OCI-LY7 (cell line): ENCODE measurements around the gene COX17. TPM values are rescaled to one million over a fixed set of nuclear protein-coding genes. Genes with fewer than 3 reads are reported as not detected.

Experiments
- BruUV-seq: library from RNA; stranded (reverse); fragments of 400-500 nt; replicated peaks from 2 replicates; lab custom pipeline; 2021; lab: Mats Ljungman, UMichigan
- CTCF ChIA-PET: fragments of 300-600 bp; sonication (Branson Sonifier 250); formaldehyde crosslinking; loops from one replicate; lab custom pipeline; 2022; ENCODE audit warnings: antibody characterized with exemption; ENCODE audit not compliant: unreplicated experiment; lab: Charles Lee
- POLR2A ChIA-PET: fragments of 300-600 bp; sonication (Branson Sonifier 250); formaldehyde crosslinking; loops from one replicate; lab custom pipeline; 2022; ENCODE audit warnings: antibody characterized with exemption; lab: Charles Lee
- DNase-seq: peaks from one replicate; pipeline ENCODE4 v3.0.0-alpha.2; 2015; ENCODE audit warnings: low spot score
- H2AFZ ChIP-seq: fragments of 200-600 bp; sonication (generic), shearing (Covaris generic); 2 replicates; pipeline ENCODE4 v1.6.1; 2014; ENCODE audit warnings: mild to moderate bottlenecking, antibody characterized with exemption, low read length, moderate library complexity
- H3K27ac ChIP-seq: fragments of 200-600 bp; sonication (generic); 2 replicates; pipeline ENCODE4 v1.5.1; 2014; ENCODE audit warnings: mixed run types, low read depth, mild to moderate bottlenecking, moderate library complexity, low read length, inconsistent platforms; ENCODE audit not compliant: poor library complexity, severe bottlenecking
- H3K36me3 ChIP-seq: fragments of 200-600 bp; sonication (generic); 2 replicates; pipeline ENCODE4 v1.6.1; 2014; ENCODE audit warnings: mild to moderate bottlenecking, antibody characterized with exemption, low read length, moderate library complexity, mixed read lengths; ENCODE audit not compliant: insufficient read depth
- H3K4me1 ChIP-seq: fragments of 200-600 bp; sonication (generic); 2 replicates; pipeline ENCODE4 v1.5.1; 2014; ENCODE audit warnings: mild to moderate bottlenecking, low read length; ENCODE audit not compliant: insufficient read depth, poor library complexity, severe bottlenecking
- H3K4me2 ChIP-seq: fragments of 200-600 bp; sonication (generic); 2 replicates; pipeline ENCODE4 v1.6.1; 2014; ENCODE audit warnings: mild to moderate bottlenecking, low read length
- H3K4me3 ChIP-seq: fragments of 200-600 bp; sonication (generic); 2 replicates; pipeline ENCODE4 v1.5.1; 2014; ENCODE audit warnings: mild to moderate bottlenecking, low read depth, low read length; ENCODE audit not compliant: poor library complexity, severe bottlenecking
- H3K79me2 ChIP-seq: fragments of 200-600 bp; sonication (generic); 2 replicates; pipeline ENCODE4 v1.6.1; 2016; ENCODE audit warnings: low read depth, mild to moderate bottlenecking, low read length, moderate library complexity, mixed read lengths; ENCODE audit not compliant: insufficient read depth
- H3K9me2 ChIP-seq: fragments of 200-600 bp; sonication (generic); 2 replicates; pipeline ENCODE4 v1.6.1; 2016; ENCODE audit warnings: mild to moderate bottlenecking, low read length, mixed read lengths; ENCODE audit not compliant: insufficient read depth
- H3K9me3 ChIP-seq: fragments of 200-600 bp; sonication (generic); 2 replicates; pipeline ENCODE4 v1.6.1; 2014; ENCODE audit warnings: mild to moderate bottlenecking, mixed run types, low read length, mixed read lengths
- H4K20me1 ChIP-seq: fragments of 200-600 bp; sonication (generic); 2 replicates; pipeline ENCODE4 v1.6.1; 2014; ENCODE audit warnings: mild to moderate bottlenecking, antibody characterized with exemption, low read length, moderate library complexity, mixed read lengths; ENCODE audit not compliant: insufficient read depth
- CTCF ChIP-seq: fragments of 200-600 bp; sonication (generic); conservative IDR thresholded peaks from 2 replicates; pipeline ENCODE4 v1.5.1; 2014; ENCODE audit warnings: mild to moderate bottlenecking, antibody characterized with exemption, low read length, moderate library complexity, mixed read lengths
- EZH2phosphoT487 ChIP-seq: fragments of 200-600 bp; sonication (generic); IDR thresholded peaks from 2 replicates; pipeline ENCODE4 v1.6.1; 2018; ENCODE audit warnings: low read depth, borderline replicate concordance, mild to moderate bottlenecking, mixed run types, antibody characterized with exemption, low read length, moderate library complexity, mixed read lengths
- intact Hi-C: fragments of 100-400 bp; cut with micrococcal nuclease; formaldehyde crosslinking; loops from one replicate; pipeline ENCODE4 v1.10.0; 2022; ENCODE audit not compliant: unreplicated experiment
- total RNA-seq, 2 experiments: library from RNA; depleted of rRNA in 1 of 2; stranded (reverse); fragments of >200 nt in 1 of 2; shearing (Covaris generic) in 1 of 2; gene quantifications; 2 replicates each; pipeline ENCODE4 v1.2.3, GENCODE V29; 2014 to 2022

Gene COX17
- total RNA-seq, 2 experiments from 2014 or later = 77.3 to 80.0 TPM

DNA sequence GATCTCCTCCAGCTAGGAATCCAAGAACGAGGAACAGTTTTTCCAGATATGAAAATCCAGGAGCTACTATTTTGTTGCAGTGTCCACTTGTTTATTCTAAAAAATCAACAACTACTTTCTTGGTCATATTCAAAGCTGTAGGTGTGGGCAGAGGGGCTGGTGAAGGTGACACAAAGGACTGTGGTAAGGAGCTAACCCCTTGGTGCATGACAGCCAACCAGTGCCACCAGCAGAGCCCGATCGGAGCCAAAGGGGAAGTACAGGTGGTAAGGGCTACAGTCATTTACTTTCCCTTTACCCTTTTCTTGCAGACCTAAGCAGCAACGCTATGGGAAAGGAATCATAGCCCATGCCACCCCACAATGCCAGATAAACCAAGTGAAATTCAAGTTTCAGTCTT is 48.8 kb downstream of the COX17 start:
- Histone ChIP-seq H2AFZ (no peak overlapping the region), H3K4me1 (no peaks in the 10 kb centered on the region), H3K4me3 (no peak overlapping the region), H4K20me1 (no peaks in the 10 kb centered on the region), H3K9me2 (no peaks in the 10 kb centered on the region), H3K27ac (no peak overlapping the region), H3K36me3 (no peaks in the 10 kb centered on the region), H3K9me3 (no peaks in the 10 kb centered on the region), H3K79me2 (no peaks in the 10 kb centered on the region), H3K4me2 (no peak overlapping the region)
- no peak for DNase-seq
- TF ChIP-seq CTCF (no peak), EZH2phosphoT487 (no peak)
- intact Hi-C loops = no loop called here
- ChIA-PET POLR2A (interaction anchor here (0.6 to 1.2 kb wide), 2 partner anchors 33 to 1905 kb away, joined by 3 read pairs; no protein-coding TSS in a partner anchor), CTCF (no interaction called here)
- BruUV-seq = no TSS peak

- Histone ChIP-seq H3K4me2 (no peak overlapping the region), H4K20me1 (no peaks in the 10 kb centered on the region), H3K36me3 (no peaks in the 10 kb centered on the region), H3K4me3 (no peak overlapping the region), H2AFZ (no peak overlapping the region), H3K9me3 (no peaks in the 10 kb centered on the region), H3K9me2 (no peaks in the 10 kb centered on the region), H3K4me1 (no peaks in the 10 kb centered on the region), H3K79me2 (no peaks in the 10 kb centered on the region), H3K27ac (no peak overlapping the region)
- intact Hi-C loops = no loop called here
- DNase-seq = no peak
- no TSS peak for BruUV-seq
- ChIA-PET POLR2A (interaction anchor here (0.6 to 1.2 kb wide), 3 partner anchors 17 to 125 kb away, joined by 3 read pairs; no protein-coding TSS in a partner anchor), CTCF (no interaction called here)
- TF ChIP-seq CTCF (no peak), EZH2phosphoT487 (no peak)
Measured at GRCh38 chr3:119627461-119627860, 49.7 kb downstream of the COX17 start.

DNA sequence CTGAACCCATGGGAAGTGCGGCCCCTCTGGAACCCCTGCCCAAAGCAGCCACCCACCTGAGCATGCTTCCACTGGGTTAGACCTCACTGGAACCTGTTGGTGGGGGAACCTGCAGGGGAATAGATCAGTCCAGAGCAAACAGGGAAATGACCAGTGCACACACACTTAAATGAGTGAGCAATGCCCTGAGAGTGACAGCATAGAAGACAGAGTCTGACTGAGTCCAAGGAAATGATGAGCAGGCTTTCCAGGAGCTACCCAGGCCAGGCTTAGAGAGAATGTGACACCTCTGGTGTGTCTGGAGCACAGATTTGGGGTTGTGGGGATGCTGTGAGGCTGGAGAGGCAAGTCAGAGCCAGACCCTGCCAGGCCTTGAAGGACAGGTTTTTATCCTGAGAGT is 51.0 kb downstream of the COX17 start:
- no peak overlapping the region for H3K27ac ChIP-seq
- ChIA-PET CTCF (no interaction called here), POLR2A (no interaction called here)
- H3K9me2 ChIP-seq = no peaks in the 10 kb centered on the region
- TF ChIP-seq EZH2phosphoT487 = no peak
- no peak for TF ChIP-seq CTCF
- H3K9me3 ChIP-seq = no peaks in the 10 kb centered on the region
- no peaks in the 10 kb centered on the region for H4K20me1 ChIP-seq
- H3K36me3 ChIP-seq = no peaks in the 10 kb centered on the region
- no peak overlapping the region for H3K4me3 ChIP-seq
- no peaks in the 10 kb centered on the region for H3K4me1 ChIP-seq
- intact Hi-C loops = no loop called here
- H2AFZ ChIP-seq = no peak overlapping the region
- no peak for DNase-seq
- no TSS peak for BruUV-seq
- no peaks in the 10 kb centered on the region for H3K79me2 ChIP-seq
- no peak overlapping the region for H3K4me2 ChIP-seq
